LNCAP (cell line): Measurements from ENCODE around the gene KCNC1.

Source experiments
- CTCF ChIP-seq: fragments of 450-650 bp; IDR thresholded peaks from 2 replicates; pipeline ENCODE4 v1.5.1; 2017; ENCODE audit warnings: mild to moderate bottlenecking

Gene KCNC1

GRCh38 chr11:17734418-17734911 lies at the start of gene KCNC1:
Gene KCNC1 (plus strand): TSS chr11:17734781. CDS start chr11:17736003, 1,222 bp downstream.
- no peak for TF ChIP-seq CTCF

GRCh38 chr11:17686231-17686980 lies 48.2 kb upstream of the KCNC1 start:
- TF ChIP-seq CTCF = no peak

DNA sequence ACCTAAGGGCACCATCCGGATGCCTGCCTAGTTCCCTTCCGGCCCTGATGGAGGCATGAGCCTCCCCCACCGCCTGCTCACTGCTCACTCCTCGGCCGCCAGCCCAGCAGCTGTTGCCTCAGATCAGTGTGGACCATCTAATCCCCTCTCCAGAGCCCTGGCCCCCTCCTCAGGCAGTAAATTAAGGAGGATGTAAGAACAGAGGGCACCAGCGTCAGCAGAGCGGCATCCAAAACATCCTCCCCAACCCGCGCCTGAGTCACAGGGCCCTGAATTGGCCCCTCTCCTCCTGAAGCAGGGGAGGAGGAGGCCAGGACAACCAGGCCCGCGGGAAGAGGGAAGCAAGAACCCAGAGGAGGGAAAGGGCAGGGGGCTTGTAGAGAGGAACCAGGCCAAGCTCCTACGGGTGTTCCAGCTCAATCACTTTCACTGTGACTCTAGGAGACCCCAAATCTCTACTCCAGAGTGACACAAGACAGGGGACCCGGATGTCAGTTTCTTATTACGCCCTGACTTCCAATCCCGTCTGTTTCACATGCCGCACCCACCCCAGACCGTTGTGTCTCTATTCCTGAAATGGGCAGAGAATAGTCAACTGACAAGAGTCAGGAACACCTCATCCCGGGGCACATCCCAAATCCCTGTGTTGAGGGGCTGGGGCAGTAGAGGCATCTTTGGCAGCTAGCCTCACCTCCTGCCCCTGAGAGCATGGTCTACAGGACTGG lies 46.5 kb upstream of the KCNC1 start:
- TF ChIP-seq CTCF = no peak

DNA sequence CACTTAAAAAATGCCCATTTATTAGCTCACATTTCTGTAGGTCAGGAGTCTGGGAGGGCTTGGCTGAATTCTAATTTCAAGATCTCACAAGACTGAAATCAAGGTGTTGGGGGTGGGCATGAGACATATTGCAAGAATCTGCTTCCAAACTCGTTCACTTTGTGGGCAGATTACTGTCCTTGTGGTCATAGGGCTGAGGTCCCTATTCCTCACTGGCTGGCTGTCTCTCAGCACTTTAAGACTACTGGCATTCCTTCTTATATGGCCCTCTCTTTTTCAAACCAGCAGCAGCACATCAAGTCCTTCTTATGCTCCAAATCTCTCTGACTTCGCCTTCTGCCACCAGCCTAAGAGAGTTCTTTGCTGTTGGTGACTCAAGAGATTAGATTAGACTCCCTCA lies 43.0 kb upstream of the KCNC1 start:
- TF ChIP-seq CTCF = no peak

GRCh38 chr11:17691976-17692375 lies 42.6 kb upstream of the KCNC1 start:
- no peak for TF ChIP-seq CTCF

- no peak for TF ChIP-seq CTCF
Measured at GRCh38 chr11:17692931-17693330, 41.6 kb upstream of the KCNC1 start.

- TF ChIP-seq CTCF = no peak
Measured at GRCh38 chr11:17693531-17693930, 41.0 kb upstream of the KCNC1 start.
